IMR-90 (cell line): Measurements from ENCODE around the gene SPAG16. TPM values are rescaled to one million over a fixed set of nuclear protein-coding genes. Genes with fewer than 3 reads are reported as not detected.

Experiments used
- ATAC-seq: fragments of 200-7000 bp; cut with Tn5 transposase; 2 replicates; pipeline ENCODE4 v1.9.1; 2020; ENCODE audit warnings: low read depth, mild to moderate bottlenecking, moderate library complexity
- BruUV-seq: library from RNA; stranded (reverse); fragments of 400-500 nt; replicated peaks from 2 replicates; lab custom pipeline; 2021; lab: Mats Ljungman, UMichigan
- CTCF ChIA-PET: fragments of 300-600 bp; formaldehyde crosslinking; extraction: SDS; loops from one replicate; lab custom pipeline; 2021; ENCODE audit warnings: antibody characterized with exemption; lab: Yijun Ruan, JAX
- POLR2A ChIA-PET: fragments of 300-600 bp; sonication (Branson Sonifier 250); formaldehyde crosslinking; loops from one replicate; lab custom pipeline; 2022; ENCODE audit warnings: antibody characterized with exemption; ENCODE audit not compliant: unreplicated experiment; lab: Charles Lee
- DNase-seq: peaks from one replicate; pipeline ENCODE4 v3.0.0; 2013
- H2AFZ ChIP-seq: replicated peaks from 2 replicates; pipeline ENCODE3; 2013; ENCODE audit warnings: low read length, mild to moderate bottlenecking; ENCODE audit not compliant: poor library complexity
- H2AK5ac ChIP-seq: 2 replicates; pipeline ENCODE4 v1.6.1; 2013; ENCODE audit warnings: low read depth, low read length, inconsistent platforms
- H2AK9ac ChIP-seq: replicated peaks from 2 replicates; pipeline ENCODE3; 2013; ENCODE audit warnings: mild to moderate bottlenecking, low read depth, low read length, moderate library complexity; ENCODE audit not compliant: poor library complexity
- H2BK120ac ChIP-seq: 2 replicates; pipeline ENCODE4 v1.6.1; 2013; ENCODE audit warnings: low read depth, low read length, inconsistent platforms
- H2BK15ac ChIP-seq: 3 replicates; pipeline ENCODE4 v1.6.1; 2013; ENCODE audit warnings: low read depth, low read length, inconsistent platforms
- H2BK20ac ChIP-seq: 2 replicates; pipeline ENCODE4 v1.6.1; 2013; ENCODE audit warnings: low read depth, mild to moderate bottlenecking, inconsistent platforms, low read length, moderate library complexity
- H2BK5ac ChIP-seq: 2 replicates; pipeline ENCODE4 v1.6.1; 2013; ENCODE audit warnings: mild to moderate bottlenecking, low read depth, low read length, inconsistent platforms; ENCODE audit not compliant: poor library complexity, severe bottlenecking
- H3K14ac ChIP-seq: replicated peaks from 2 replicates; pipeline ENCODE4 v1.6.1; 2013; ENCODE audit warnings: low read depth, low read length, inconsistent platforms
- H3K18ac ChIP-seq: 2 replicates; pipeline ENCODE4 v1.6.1; 2013; ENCODE audit warnings: low read depth, low read length, control low read depth
- H3K23ac ChIP-seq: 2 replicates; pipeline ENCODE4 v1.6.1; 2013; ENCODE audit warnings: low read depth, low read length, inconsistent platforms
- H3K27ac ChIP-seq: 2 replicates; pipeline ENCODE4 v1.5.1; 2013; ENCODE audit warnings: mild to moderate bottlenecking, control low read depth, low read length; ENCODE audit not compliant: insufficient read depth
- H3K27me3 ChIP-seq: 2 replicates; pipeline ENCODE4 v1.6.1; 2013; ENCODE audit warnings: low read length; ENCODE audit not compliant: control insufficient read depth, insufficient read depth
- H3K36me3 ChIP-seq: 2 replicates; pipeline ENCODE4 v1.6.1; 2013; ENCODE audit warnings: low read length, mixed read lengths; ENCODE audit not compliant: control insufficient read depth, insufficient read depth
- H3K4ac ChIP-seq: 2 replicates; pipeline ENCODE4 v1.6.1; 2013; ENCODE audit warnings: low read depth, low read length, inconsistent platforms
- H3K4me1 ChIP-seq: 2 replicates; pipeline ENCODE4 v1.6.1; 2013; ENCODE audit warnings: low read length, mixed read lengths; ENCODE audit not compliant: control insufficient read depth, insufficient read depth
- H3K4me2 ChIP-seq: 2 replicates; pipeline ENCODE4 v1.6.1; 2013; ENCODE audit warnings: low read depth, mild to moderate bottlenecking, control low read depth, low read length, moderate library complexity
- H3K4me3 ChIP-seq: 2 replicates; pipeline ENCODE4 v1.5.1; 2013; ENCODE audit warnings: low read depth, mild to moderate bottlenecking, control low read depth, low read length, moderate library complexity; ENCODE audit not compliant: insufficient read depth
- H3K56ac ChIP-seq: 2 replicates; pipeline ENCODE4 v1.6.1; 2013; ENCODE audit warnings: low read length, inconsistent platforms; ENCODE audit not compliant: insufficient read depth; ENCODE audit errors: extremely low read depth
- H3K79me1 ChIP-seq, 2 experiments: 2 replicates each; pipeline ENCODE4 v1.6.1; 2013; ENCODE audit warnings: low read length in 2 of 2, inconsistent platforms in 1 of 2, low read depth in 1 of 2
- H3K9ac ChIP-seq: 2 replicates; pipeline ENCODE4 v1.6.1; 2013; ENCODE audit warnings: low read depth, low read length, control low read depth
- H3K9me1 ChIP-seq: 2 replicates; pipeline ENCODE4 v1.6.1; 2013; ENCODE audit warnings: low read length, inconsistent platforms; ENCODE audit not compliant: insufficient read depth
- H3K9me3 ChIP-seq: 2 replicates; pipeline ENCODE4 v1.6.1; 2013; ENCODE audit warnings: low read length; ENCODE audit not compliant: control insufficient read depth, insufficient read depth
- H4K20me1 ChIP-seq: 2 replicates; pipeline ENCODE4 v1.6.1; 2013; ENCODE audit warnings: low read length, inconsistent platforms; ENCODE audit not compliant: insufficient read depth
- H4K5ac ChIP-seq: 2 replicates; pipeline ENCODE4 v1.6.1; 2013; ENCODE audit warnings: mild to moderate bottlenecking, low read depth, low read length, control low read depth
- H4K8ac ChIP-seq, 2 experiments: 2 replicates each; pipeline ENCODE4 v1.6.1; 2013; ENCODE audit warnings: low read depth in 2 of 2, low read length in 2 of 2, control low read depth in 1 of 2, inconsistent platforms in 1 of 2
- H4K91ac ChIP-seq: 2 replicates; pipeline ENCODE4 v1.6.1; 2013; ENCODE audit warnings: low read depth, low read length, inconsistent platforms; ENCODE audit not compliant: insufficient read depth
- CEBPB ChIP-seq: IDR thresholded peaks from 2 replicates; pipeline ENCODE4 v1.6.1; 2012; ENCODE audit warnings: low read depth, low read length, improper control_type of control experiment
- CHD1 ChIP-seq: IDR thresholded peaks from 2 replicates; pipeline ENCODE4 v1.6.1; 2012; ENCODE audit warnings: low read depth, low read length, improper control_type of control experiment
- MAFK ChIP-seq: IDR thresholded peaks from 2 replicates; pipeline ENCODE4 v1.6.1; 2012; ENCODE audit warnings: low read depth, low read length, improper control_type of control experiment
- RAD21 ChIP-seq: IDR thresholded peaks from 2 replicates; pipeline ENCODE4 v1.6.1; 2012; ENCODE audit warnings: low read length, improper control_type of control experiment
- RCOR1 ChIP-seq: IDR thresholded peaks from 2 replicates; pipeline ENCODE4 v1.6.1; 2012; ENCODE audit warnings: mild to moderate bottlenecking, low read length, improper control_type of control experiment; ENCODE audit not compliant: insufficient replicate concordance
- SMC3 ChIP-seq: fragments of 150-350 bp; IDR thresholded peaks from 2 replicates; pipeline ENCODE4 v1.6.1; 2016; ENCODE audit warnings: low read depth, mild to moderate bottlenecking, antibody characterized with exemption, low read length, moderate library complexity
- USF2 ChIP-seq: fragments of 150-350 bp; IDR thresholded peaks from 2 replicates; pipeline ENCODE4 v1.6.1; 2017; ENCODE audit warnings: mild to moderate bottlenecking, antibody characterized with exemption, low read length, low read depth
- dilution Hi-C: fragments of 300-500 bp; cut with HindIII; formaldehyde crosslinking; loops from one replicate; pipeline ENCODE4 v1.14.3; 2018; ENCODE audit warnings: low sequenced_read_pairs; ENCODE audit not compliant: unreplicated experiment
- in situ Hi-C: fragments of 300-500 bp; cut with MboI; formaldehyde crosslinking; loops from 3 replicates; pipeline ENCODE4 v1.14.3; 2019; ENCODE audit warnings: low sequenced_read_pairs, inconsistent platforms, mixed read lengths
- intact Hi-C: fragments of 100-400 bp; cut with micrococcal nuclease; formaldehyde crosslinking; loops from 2 replicates; pipeline ENCODE4 v1.10.0; 2022
- polyA plus RNA-seq, 3 experiments: library from polyadenylated mRNA; depleted of rRNA; stranded (reverse); fragments of >200 nt; gene quantifications; 2 replicates each; pipeline ENCODE4 v1.2.3, GENCODE V29; 2012; ENCODE audit warnings: low replicate concordance in 1 of 3
- total RNA-seq: library from RNA; depleted of rRNA; stranded (reverse); fragments of >200 nt; gene quantifications from 2 replicates; pipeline ENCODE4 v1.2.3, GENCODE V29; 2012

SPAG16 gene
- total and polyA plus RNA-seq, 2 of the 4 experiments (the other 2 are of a cell fraction): 7.3 to 13.5 TPM

GRCh38 chr2:213475433-213475832, 191.2 kb downstream of the SPAG16 start:
- H4K20me1 ChIP-seq: no peaks in the 10 kb centered on the region
- H2AK9ac ChIP-seq: no peak overlapping the region
- no peak overlapping the region for H3K9ac ChIP-seq
- H3K4ac ChIP-seq: no peak overlapping the region
- H3K18ac ChIP-seq: no peak overlapping the region
- H2AK5ac ChIP-seq: no peak overlapping the region
- H3K36me3 ChIP-seq: no peaks in the 10 kb centered on the region
- no peak overlapping the region for H4K5ac ChIP-seq
- POLR2A ChIA-PET: no interaction called here
- no peak overlapping the region for H2AFZ ChIP-seq
- H3K27ac ChIP-seq: no peak overlapping the region
- CTCF ChIA-PET: no interaction called here
- H3K14ac ChIP-seq: no peak overlapping the region
- no peak overlapping the region for H3K56ac ChIP-seq
- H3K9me3 ChIP-seq: peaks cover 6% of the 10 kb centered on the region
- H3K4me2 ChIP-seq: no peak overlapping the region
- no peak overlapping the region for H2BK5ac ChIP-seq
- no peak overlapping the region for H2BK120ac ChIP-seq
- H3K23ac ChIP-seq: no peak overlapping the region
- H4K8ac ChIP-seq: no peak overlapping the region
- no peak overlapping the region for H3K4me3 ChIP-seq
- H3K4me1 ChIP-seq: no peaks in the 10 kb centered on the region
- in situ Hi-C loops (no loop called here), intact Hi-C loops (no loop called here), dilution Hi-C loops (no loop called here)
- no peaks in the 10 kb centered on the region for H3K9me1 ChIP-seq
- no peak overlapping the region for H2BK15ac ChIP-seq
- H4K91ac ChIP-seq: no peak overlapping the region
- no peak overlapping the region for H2BK20ac ChIP-seq
- ATAC-seq (no peak), DNase-seq (peak; percentile 1)
- no TSS peak for BruUV-seq
- TF ChIP-seq MAFK (no peak), CEBPB (no peak), RCOR1 (no peak), USF2 (no peak), RAD21 (no peak), SMC3 (no peak), CHD1 (no peak)
- H3K27me3 ChIP-seq: no peaks in the 10 kb centered on the region
- H3K79me1 ChIP-seq: no peaks in the 10 kb centered on the region
